Measurements from ENCODE around the gene LINGO3.

GRCh38 chr19:2341982-2342381, 34.0 kb upstream of the LINGO3 start:
- TF ChIP-seq CTCF (IDR thresholded peaks at IDR 0.05) = no peak
- TF ChIP-seq POLR2A (IDR thresholded peaks at IDR 0.05) = no peak

Measured in testis (tissue), 2 donors.